PC-9 (cell line): ENCODE results near the gene ZNF197. TPM values are rescaled to one million over a fixed set of nuclear protein-coding genes. Genes with fewer than 3 reads are reported as not detected.

Experiments
- BruUV-seq: library from RNA; stranded (reverse); fragments of 400-500 nt; replicated peaks from 2 replicates; lab custom pipeline; 2021; lab: Mats Ljungman, UMichigan
- CTCF ChIA-PET: fragments of 300-600 bp; sonication (Branson Sonifier 250); formaldehyde crosslinking; loops from one replicate; lab custom pipeline; 2022; ENCODE audit warnings: antibody characterized with exemption; lab: Charles Lee
- POLR2A ChIA-PET: fragments of 300-600 bp; sonication (Branson Sonifier 250); formaldehyde crosslinking; loops from one replicate; lab custom pipeline; 2022; ENCODE audit warnings: antibody characterized with exemption; ENCODE audit not compliant: unreplicated experiment; lab: Charles Lee
- DNase-seq, 2 experiments: peaks; one replicate each; pipeline versions ENCODE4 v3.0.0 to v3.0.0-alpha.2; 2015 to 2022; ENCODE audit warnings: mixed read lengths in 1 of 2
- H2AFZ ChIP-seq: fragments of 200-600 bp; sonication (generic); 2 replicates; pipeline ENCODE4 v1.8.1; 2017; ENCODE audit warnings: antibody characterized with exemption
- H3F3A ChIP-seq: fragments of 200-600 bp; sonication (generic); 2 replicates; pipeline ENCODE4 v1.8.1; 2017; ENCODE audit warnings: antibody characterized with exemption, mild to moderate bottlenecking, low read depth; ENCODE audit not compliant: insufficient read depth
- H3K27ac ChIP-seq: fragments of 200-600 bp; sonication (generic); 2 replicates; pipeline ENCODE4 v1.6.1; 2016; ENCODE audit warnings: mixed run types
- H3K27me3 ChIP-seq: fragments of 200-600 bp; sonication (generic); 2 replicates; pipeline ENCODE4 v1.6.1; 2016; ENCODE audit warnings: low read depth, mixed run types; ENCODE audit not compliant: insufficient read depth
- H3K36me3 ChIP-seq: fragments of 200-600 bp; sonication (generic); 2 replicates; pipeline ENCODE4 v1.6.1; 2016; ENCODE audit warnings: low read depth, mixed run types
- H3K4me1 ChIP-seq: fragments of 200-600 bp; sonication (generic); replicated peaks from 2 replicates; pipeline ENCODE4 v1.6.1; 2016; ENCODE audit warnings: mixed run types; ENCODE audit not compliant: insufficient read depth
- H3K4me2 ChIP-seq: fragments of 200-600 bp; sonication (generic); 2 replicates; pipeline ENCODE4 v1.6.1; 2017; ENCODE audit warnings: mixed run types
- H3K4me3 ChIP-seq: fragments of 200-600 bp; sonication (generic); 2 replicates; pipeline ENCODE4 v1.6.1; 2016; ENCODE audit warnings: mixed run types
- H3K79me2 ChIP-seq: fragments of 200-600 bp; sonication (generic); 2 replicates; pipeline ENCODE4 v1.6.1; 2017; ENCODE audit warnings: low read depth, mixed run types
- H3K9me2 ChIP-seq: fragments of 200-600 bp; sonication (generic); 2 replicates; pipeline ENCODE4 v1.8.1; 2017; ENCODE audit warnings: mild to moderate bottlenecking; ENCODE audit not compliant: insufficient read depth
- H3K9me3 ChIP-seq: fragments of 200-600 bp; sonication (generic); 2 replicates; pipeline ENCODE4 v1.8.1; 2016; ENCODE audit warnings: low read depth; ENCODE audit not compliant: insufficient read depth
- H4K20me1 ChIP-seq: fragments of 200-600 bp; sonication (generic); 2 replicates; pipeline ENCODE4 v1.8.1; 2017; ENCODE audit not compliant: insufficient read depth
- CTCF ChIP-seq: fragments of 200-600 bp; sonication (generic); conservative IDR thresholded peaks from 2 replicates; pipeline ENCODE4 v1.6.1; 2017; ENCODE audit warnings: mixed run types, antibody characterized with exemption, mild to moderate bottlenecking, moderate library complexity
- EZH2 ChIP-seq: fragments of 200-600 bp; sonication (generic); IDR thresholded peaks from 2 replicates; pipeline ENCODE4 v1.8.0; 2017; ENCODE audit warnings: antibody characterized with exemption, low read depth
- intact Hi-C: fragments of 100-400 bp; cut with micrococcal nuclease; formaldehyde crosslinking; loops from one replicate; pipeline ENCODE4 v1.10.0; 2022; ENCODE audit not compliant: unreplicated experiment
- total RNA-seq: library from RNA; stranded (reverse); gene quantifications from 2 replicates; pipeline ENCODE4 v1.2.3, GENCODE V29; 2021

The ZNF197 gene
- total RNA-seq, 1 experiment from 2014 or later: 9.5 TPM

GRCh38 chr3:44687898-44688297 is 63.1 kb downstream of the ZNF197 start:
- Histone ChIP-seq H3K4me1 (no peaks in the 10 kb centered on the region), H3K27me3 (peaks cover 3% of the 10 kb centered on the region; the same call in 1 of the 2 replicates), H3K36me3 (no peaks in the 10 kb centered on the region), H3K27ac (no peak overlapping the region), H4K20me1 (no peaks in the 10 kb centered on the region), H3K4me3 (no peak overlapping the region), H3K79me2 (no peaks in the 10 kb centered on the region), H3F3A (no peaks in the 10 kb centered on the region), H3K9me2 (no peaks in the 10 kb centered on the region), H3K9me3 (no peaks in the 10 kb centered on the region; the same call in 1 of the 2 replicates), H3K4me2 (no peak overlapping the region), H2AFZ (no peak overlapping the region)
- DNase-seq: no peak
- intact Hi-C loops: no loop called here
- CTCF ChIA-PET: interaction anchor here (0.6 kb wide), 1 partner anchor 64 kb away, joined by 3 read pairs; no protein-coding TSS in a partner anchor
- TF ChIP-seq EZH2: no peak
- no peak for TF ChIP-seq CTCF
- POLR2A ChIA-PET: no interaction called here
- no TSS peak for BruUV-seq

Other genes starting within 250 kb of the ZNF197 start
- 15.9 and 20.3 TPM in 2 replicates for gene ZNF445, start 147.4 kb upstream of the ZNF197 start, total RNA-seq
- gene ZKSCAN7, start 69.8 kb upstream of the ZNF197 start, total RNA-seq: 0.83 TPM in 2 replicates
- gene ZNF660, start 40.1 kb upstream of the ZNF197 start, total RNA-seq: 1.0 and 1.2 TPM in 2 replicates
- gene ZNF35, start 23.7 kb downstream of the ZNF197 start, total RNA-seq: 5.4 and 7.0 TPM in 2 replicates
- gene ZNF502, start 87.6 kb downstream of the ZNF197 start, total RNA-seq: 2.1 and 2.8 TPM in 2 replicates
- gene ZNF501, start 104.6 kb downstream of the ZNF197 start, total RNA-seq: 2.6 and 3.9 TPM in 2 replicates
- 17.8 and 34.4 TPM in 2 replicates for gene KIAA1143, start 136.6 kb downstream of the ZNF197 start, total RNA-seq
- 16.5 and 25.8 TPM in 2 replicates for gene KIF15, start 136.8 kb downstream of the ZNF197 start, total RNA-seq
- gene TMEM42, start 236.9 kb downstream of the ZNF197 start, total RNA-seq: 18.2 and 22.4 TPM in 2 replicates
- gene TGM4, start 249.6 kb downstream of the ZNF197 start, total RNA-seq: 0.61 and 0.63 TPM in 2 replicates